Type B pancreatic cell (in vitro differentiated cells): Measurements from ENCODE around the gene AQP2. TPM values are rescaled to one million over a fixed set of nuclear protein-coding genes. Genes with fewer than 3 reads are reported as not detected.

ENCODE experiments used
- DNase-seq: peaks from one replicate; pipeline ENCODE4 v3.0.0; 2021; ENCODE audit warnings: mixed read lengths; ENCODE audit not compliant: unreplicated experiment; ENCODE audit errors: extremely low spot score
- H3K27ac Mint-ChIP-seq: 2 replicates; pipeline ENCODE4 v1.8.0; 2021; ENCODE audit warnings: mild to moderate bottlenecking, mixed read lengths
- H3K27me3 Mint-ChIP-seq: 2 replicates; pipeline ENCODE4 v1.8.0; 2021; ENCODE audit warnings: mixed read lengths
- H3K36me3 Mint-ChIP-seq: 2 replicates; pipeline ENCODE4 v1.8.0; 2021; ENCODE audit warnings: mixed read lengths
- H3K4me1 Mint-ChIP-seq: one replicate; pipeline ENCODE4 v1.8.0; 2021; ENCODE audit warnings: mixed read lengths; ENCODE audit not compliant: unreplicated experiment
- H3K4me3 Mint-ChIP-seq: 2 replicates; pipeline ENCODE4 v1.8.0; 2021; ENCODE audit warnings: mild to moderate bottlenecking, mixed read lengths
- H3K9me3 Mint-ChIP-seq: 2 replicates; pipeline ENCODE4 v1.8.0; 2021; ENCODE audit warnings: mixed read lengths
- total RNA-seq: library from RNA; stranded (reverse); gene quantifications from 2 replicates; pipeline ENCODE4 v1.2.1, GENCODE V29; 2021; ENCODE audit warnings: low replicate concordance
- TF ChIP-seq, protein P1 (sequence below): fragments of 200-600 bp; sonication (generic); conservative IDR thresholded peaks from 2 replicates; pipeline ENCODE4 v1.5.0; 2021; ENCODE audit warnings: antibody characterized with exemption, mild to moderate bottlenecking

The AQP2 gene
- total RNA-seq, 1 donor from 2014 or later, result not detected

DNA sequence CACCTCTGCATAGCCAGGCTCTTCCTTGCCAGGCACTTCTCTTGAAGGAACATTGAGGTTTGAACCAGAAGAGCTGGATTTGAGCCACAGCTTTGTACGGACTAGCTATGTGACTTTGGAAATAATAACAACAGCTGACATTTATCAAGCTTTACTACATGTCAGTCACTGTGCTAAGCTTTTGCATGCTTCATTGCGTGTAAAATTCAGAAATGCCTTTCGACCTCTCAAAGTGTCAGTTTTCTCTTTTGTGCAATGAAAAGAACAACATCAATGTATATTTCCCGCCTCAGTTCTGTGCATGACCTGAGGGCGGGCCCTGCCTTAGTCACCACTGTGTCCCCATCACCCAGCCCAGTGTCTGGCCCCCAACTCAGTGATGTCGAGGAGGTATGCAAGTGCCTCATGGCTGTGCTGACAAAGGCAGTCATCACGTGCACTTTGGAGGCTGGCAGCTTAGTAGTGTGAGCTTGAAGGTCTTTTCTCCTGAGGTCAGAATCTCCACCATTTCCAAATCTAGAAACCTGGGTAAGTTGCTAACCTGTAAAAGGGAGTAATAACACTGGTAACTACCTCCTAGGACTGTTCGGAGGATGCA lies 17.9 kb upstream of the AQP2 start:
- DNase-seq, result no peak
- H3K36me3 Mint-ChIP-seq, result no peaks in the 10 kb centered on the region
- no peak overlapping the region for H3K27ac Mint-ChIP-seq
- TF ChIP-seq, protein P1, sequence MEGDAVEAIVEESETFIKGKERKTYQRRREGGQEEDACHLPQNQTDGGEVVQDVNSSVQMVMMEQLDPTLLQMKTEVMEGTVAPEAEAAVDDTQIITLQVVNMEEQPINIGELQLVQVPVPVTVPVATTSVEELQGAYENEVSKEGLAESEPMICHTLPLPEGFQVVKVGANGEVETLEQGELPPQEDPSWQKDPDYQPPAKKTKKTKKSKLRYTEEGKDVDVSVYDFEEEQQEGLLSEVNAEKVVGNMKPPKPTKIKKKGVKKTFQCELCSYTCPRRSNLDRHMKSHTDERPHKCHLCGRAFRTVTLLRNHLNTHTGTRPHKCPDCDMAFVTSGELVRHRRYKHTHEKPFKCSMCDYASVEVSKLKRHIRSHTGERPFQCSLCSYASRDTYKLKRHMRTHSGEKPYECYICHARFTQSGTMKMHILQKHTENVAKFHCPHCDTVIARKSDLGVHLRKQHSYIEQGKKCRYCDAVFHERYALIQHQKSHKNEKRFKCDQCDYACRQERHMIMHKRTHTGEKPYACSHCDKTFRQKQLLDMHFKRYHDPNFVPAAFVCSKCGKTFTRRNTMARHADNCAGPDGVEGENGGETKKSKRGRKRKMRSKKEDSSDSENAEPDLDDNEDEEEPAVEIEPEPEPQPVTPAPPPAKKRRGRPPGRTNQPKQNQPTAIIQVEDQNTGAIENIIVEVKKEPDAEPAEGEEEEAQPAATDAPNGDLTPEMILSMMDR, result no peak
- H3K27me3 Mint-ChIP-seq, result peaks cover 6% of the 10 kb centered on the region
- H3K9me3 Mint-ChIP-seq, result peaks cover 5% of the 10 kb centered on the region
- H3K4me1 Mint-ChIP-seq, result peaks cover 8% of the 10 kb centered on the region
- H3K4me3 Mint-ChIP-seq, result no peak overlapping the region

DNA sequence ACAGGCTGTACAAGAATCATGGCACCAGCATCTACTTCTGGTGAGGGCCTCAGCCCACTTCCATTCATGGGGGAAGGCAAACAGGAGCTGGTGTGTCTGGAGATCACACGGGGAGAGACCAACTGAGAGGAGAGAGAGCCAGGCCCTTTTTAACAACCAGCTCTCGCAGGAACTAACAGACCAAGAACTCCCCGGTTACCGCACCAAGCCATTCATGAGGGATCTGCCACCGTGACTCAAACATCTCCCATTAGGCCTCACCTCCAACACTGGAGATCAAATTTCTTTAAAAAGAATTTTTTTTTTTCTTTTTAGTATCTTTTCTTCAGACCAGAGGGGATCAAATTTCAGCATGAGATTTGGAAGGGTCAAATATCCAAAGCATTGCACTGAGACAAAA lies 16.7 kb upstream of the AQP2 start:
- no peak for DNase-seq
- Mint-ChIP-seq H3K27ac (no peak overlapping the region), H3K4me1 (peaks cover 8% of the 10 kb centered on the region), H3K27me3 (peaks cover 3% of the 10 kb centered on the region), H3K9me3 (peaks cover 5% of the 10 kb centered on the region), H3K36me3 (no peaks in the 10 kb centered on the region), H3K4me3 (no peak overlapping the region)
- TF ChIP-seq, protein P1, result no peak

DNA sequence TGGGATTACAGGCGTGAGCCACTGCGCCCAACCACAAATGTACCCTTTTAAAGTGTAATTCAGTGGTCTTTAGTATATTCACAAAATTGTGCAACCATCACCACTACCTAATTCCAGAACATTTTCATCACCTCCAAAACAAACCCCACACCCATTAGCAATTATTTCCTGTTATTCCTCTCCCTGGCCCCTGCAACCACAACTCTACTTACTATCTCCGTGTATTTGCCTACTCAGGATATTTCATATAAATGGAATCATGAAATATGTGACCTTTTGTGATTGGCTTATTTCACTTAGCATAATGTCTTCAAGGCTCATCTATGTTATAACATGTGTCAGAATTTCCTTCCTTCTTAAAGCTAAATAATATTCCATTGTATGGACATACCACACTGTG lies 16.0 kb upstream of the AQP2 start:
- Mint-ChIP-seq H3K4me1 (peaks cover 8% of the 10 kb centered on the region), H3K36me3 (no peaks in the 10 kb centered on the region), H3K9me3 (peaks cover 5% of the 10 kb centered on the region), H3K27me3 (peaks cover 3% of the 10 kb centered on the region), H3K4me3 (no peak overlapping the region), H3K27ac (no peak overlapping the region)
- TF ChIP-seq, protein P1, result no peak
- DNase-seq, result no peak

DNA sequence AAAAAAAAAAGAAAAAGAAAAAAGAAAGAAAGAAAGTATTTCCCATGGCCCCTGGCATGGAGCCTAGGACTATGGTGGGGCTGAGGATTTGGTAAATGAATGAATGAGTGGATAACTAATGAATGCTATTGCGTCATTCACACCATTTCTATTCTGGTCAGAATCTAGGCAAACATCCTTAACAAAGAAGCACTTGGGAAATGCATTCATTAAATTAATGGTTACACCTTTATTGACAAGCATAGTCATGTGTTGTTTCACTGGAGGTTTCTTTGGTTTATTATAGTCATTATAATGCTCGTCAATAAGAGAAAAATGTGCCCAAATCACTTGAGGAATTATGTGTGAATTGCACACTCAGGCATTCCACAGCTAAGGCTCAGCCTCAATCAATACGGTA lies 13.6 kb upstream of the AQP2 start:
- Mint-ChIP-seq H3K9me3 (peaks cover 5% of the 10 kb centered on the region), H3K36me3 (no peaks in the 10 kb centered on the region), H3K4me1 (peaks cover 16% of the 10 kb centered on the region), H3K27ac (no peak overlapping the region), H3K4me3 (no peak overlapping the region), H3K27me3 (no peaks in the 10 kb centered on the region)
- DNase-seq, result no peak
- TF ChIP-seq, protein P1, result no peak

DNA sequence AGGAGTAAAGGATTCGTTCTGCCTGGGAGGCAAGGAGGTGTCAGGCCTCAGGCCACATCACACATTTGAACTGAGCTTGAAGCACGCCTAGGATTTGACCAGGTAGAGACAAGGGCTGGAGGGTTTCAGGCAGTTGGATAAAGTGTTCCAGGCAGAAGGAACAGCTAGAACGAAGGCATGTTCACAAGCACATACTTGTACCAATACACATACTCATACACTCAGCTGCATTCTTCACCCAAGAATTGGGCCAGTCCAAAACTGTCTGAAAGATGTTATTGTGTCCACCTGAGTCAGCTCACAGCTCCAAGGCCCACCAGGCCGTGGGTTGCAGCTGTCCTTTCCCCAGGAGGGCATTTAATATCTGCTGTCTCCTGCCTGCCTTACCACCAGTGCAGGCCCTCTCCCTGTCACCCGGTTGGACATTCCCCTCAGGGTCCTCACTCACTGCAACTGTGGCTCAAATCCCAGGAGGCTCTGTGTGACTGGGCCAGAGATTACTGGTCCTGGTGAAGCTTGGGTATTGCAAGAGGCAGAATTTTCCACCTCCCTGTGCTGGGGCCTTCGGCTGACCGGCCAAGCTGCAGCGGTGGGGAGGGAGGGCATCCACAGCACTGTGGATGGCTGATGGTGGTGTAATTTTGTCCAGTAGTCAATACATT lies 12.8 kb upstream of the AQP2 start:
- Mint-ChIP-seq H3K27ac (no peak overlapping the region), H3K27me3 (no peaks in the 10 kb centered on the region), H3K36me3 (no peaks in the 10 kb centered on the region)

More for the DNA sequence above, 12.8 kb upstream of the AQP2 start:
- Mint-ChIP-seq H3K9me3 (peaks cover 5% of the 10 kb centered on the region), H3K4me1 (peaks cover 21% of the 10 kb centered on the region), H3K4me3 (no peak overlapping the region)
- TF ChIP-seq, protein P1, result no peak
- no peak for DNase-seq
